Measurements from ENCODE around the gene GNAI1.

DNA sequence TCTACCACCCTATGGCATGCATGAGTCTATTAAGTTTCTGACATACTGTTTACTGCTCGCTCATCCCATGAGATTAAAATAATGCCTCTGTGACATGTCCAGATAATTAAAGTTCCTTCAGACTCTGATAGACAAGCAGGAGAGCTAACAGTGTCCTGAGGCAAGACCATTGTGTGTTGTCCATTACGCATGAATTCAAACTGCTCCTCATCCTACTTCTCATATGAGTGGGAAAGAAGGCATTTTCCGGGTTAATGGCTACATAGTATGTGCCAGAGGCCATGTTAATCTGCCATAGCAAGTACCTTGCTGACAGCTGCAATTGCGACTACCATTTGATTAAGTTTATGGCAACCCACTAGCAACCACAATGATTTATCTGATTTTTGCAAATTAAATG, 113.3 kb downstream of the GNAI1 start:
- no peak for TF ChIP-seq CTCF (IDR thresholded peaks at IDR 0.05 in 2 of 3, conservative IDR thresholded peaks at IDR 0.05 in 1 of 3; ENCODE audit: control insufficient read depth in 2 of 3, extremely low read depth in 1 of 3, insufficient read depth in 1 of 3, low read depth in 3 of 3, low read length in 3 of 3)
- TF ChIP-seq CHD2 (IDR thresholded peaks at IDR 0.05; ENCODE audit: borderline replicate concordance, low read depth, low read length): no peak
- no peak for TF ChIP-seq RFX5 (IDR thresholded peaks at IDR 0.05; ENCODE audit: low read depth, low read length)
- TF ChIP-seq, protein P1, sequence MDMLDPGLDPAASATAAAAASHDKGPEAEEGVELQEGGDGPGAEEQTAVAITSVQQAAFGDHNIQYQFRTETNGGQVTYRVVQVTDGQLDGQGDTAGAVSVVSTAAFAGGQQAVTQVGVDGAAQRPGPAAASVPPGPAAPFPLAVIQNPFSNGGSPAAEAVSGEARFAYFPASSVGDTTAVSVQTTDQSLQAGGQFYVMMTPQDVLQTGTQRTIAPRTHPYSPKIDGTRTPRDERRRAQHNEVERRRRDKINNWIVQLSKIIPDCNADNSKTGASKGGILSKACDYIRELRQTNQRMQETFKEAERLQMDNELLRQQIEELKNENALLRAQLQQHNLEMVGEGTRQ (IDR thresholded peaks at IDR 0.05; ENCODE audit: borderline replicate concordance, low read depth, low read length): no peak
- no peak for TF ChIP-seq ZZZ3 (IDR thresholded peaks at IDR 0.05; ENCODE audit: control insufficient read depth, insufficient read length, low read depth)
- TF ChIP-seq FOXM1 (IDR thresholded peaks at IDR 0.05; ENCODE audit: low read depth, low read length): no peak
- TF ChIP-seq IRF3 (IDR thresholded peaks at IDR 0.05): no peak
- no peak for TF ChIP-seq ZBTB33 (IDR thresholded peaks at IDR 0.05)
- no peak for TF ChIP-seq EZH2 (IDR thresholded peaks at IDR 0.05; ENCODE audit: borderline replicate concordance, control insufficient read depth, low read depth, low read length)

Measured in GM12878 (cell line).